GM13977 (cell line): ENCODE data around the gene SOX1.

ENCODE experiments used
- DNase-seq: peaks from one replicate; pipeline ENCODE4 v3.0.0; 2012; ENCODE audit warnings: low spot score
- in situ Hi-C: fragments of 300-500 bp; cut with MboI; formaldehyde crosslinking; loops from one replicate; pipeline ENCODE4 v1.12.0; 2022; ENCODE audit warnings: low sequenced_read_pairs, low pct_unique_long_range_greater_than_20kb, mixed read lengths, inconsistent platforms; ENCODE audit not compliant: unreplicated experiment
- TF ChIP-seq, protein P1 (sequence below): IDR thresholded peaks from 2 replicates; pipeline ENCODE4 v1.5.1; 2012; ENCODE audit warnings: mild to moderate bottlenecking, control low read depth; ENCODE audit not compliant: insufficient read depth; ENCODE audit errors: extremely low read depth, missing control alignments

The SOX1 gene

DNA sequence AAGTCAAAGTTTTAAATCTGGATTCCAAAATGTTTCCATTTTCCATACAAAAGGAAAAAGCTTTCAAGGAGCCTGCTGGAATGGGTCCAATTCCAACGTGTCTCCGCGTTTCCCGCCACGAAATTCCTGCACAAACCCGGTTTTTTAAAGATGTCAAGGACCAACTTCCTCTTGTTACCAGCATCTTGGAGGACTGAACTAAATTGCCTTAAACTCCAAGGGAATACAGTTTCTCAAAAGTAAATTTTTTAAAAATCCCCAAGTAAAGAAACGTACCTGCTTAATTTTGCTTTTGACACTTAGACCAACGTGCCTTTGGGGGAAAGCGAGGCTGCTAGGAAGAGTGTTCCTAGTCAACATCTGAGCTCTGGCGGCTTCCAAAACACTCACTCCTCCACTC, 12.3 kb upstream of the SOX1 start:
- DNase-seq, result peak; percentile 23
- in situ Hi-C loops, result no loop called here
- TF ChIP-seq, protein P1, sequence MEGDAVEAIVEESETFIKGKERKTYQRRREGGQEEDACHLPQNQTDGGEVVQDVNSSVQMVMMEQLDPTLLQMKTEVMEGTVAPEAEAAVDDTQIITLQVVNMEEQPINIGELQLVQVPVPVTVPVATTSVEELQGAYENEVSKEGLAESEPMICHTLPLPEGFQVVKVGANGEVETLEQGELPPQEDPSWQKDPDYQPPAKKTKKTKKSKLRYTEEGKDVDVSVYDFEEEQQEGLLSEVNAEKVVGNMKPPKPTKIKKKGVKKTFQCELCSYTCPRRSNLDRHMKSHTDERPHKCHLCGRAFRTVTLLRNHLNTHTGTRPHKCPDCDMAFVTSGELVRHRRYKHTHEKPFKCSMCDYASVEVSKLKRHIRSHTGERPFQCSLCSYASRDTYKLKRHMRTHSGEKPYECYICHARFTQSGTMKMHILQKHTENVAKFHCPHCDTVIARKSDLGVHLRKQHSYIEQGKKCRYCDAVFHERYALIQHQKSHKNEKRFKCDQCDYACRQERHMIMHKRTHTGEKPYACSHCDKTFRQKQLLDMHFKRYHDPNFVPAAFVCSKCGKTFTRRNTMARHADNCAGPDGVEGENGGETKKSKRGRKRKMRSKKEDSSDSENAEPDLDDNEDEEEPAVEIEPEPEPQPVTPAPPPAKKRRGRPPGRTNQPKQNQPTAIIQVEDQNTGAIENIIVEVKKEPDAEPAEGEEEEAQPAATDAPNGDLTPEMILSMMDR, result no peak

DNA sequence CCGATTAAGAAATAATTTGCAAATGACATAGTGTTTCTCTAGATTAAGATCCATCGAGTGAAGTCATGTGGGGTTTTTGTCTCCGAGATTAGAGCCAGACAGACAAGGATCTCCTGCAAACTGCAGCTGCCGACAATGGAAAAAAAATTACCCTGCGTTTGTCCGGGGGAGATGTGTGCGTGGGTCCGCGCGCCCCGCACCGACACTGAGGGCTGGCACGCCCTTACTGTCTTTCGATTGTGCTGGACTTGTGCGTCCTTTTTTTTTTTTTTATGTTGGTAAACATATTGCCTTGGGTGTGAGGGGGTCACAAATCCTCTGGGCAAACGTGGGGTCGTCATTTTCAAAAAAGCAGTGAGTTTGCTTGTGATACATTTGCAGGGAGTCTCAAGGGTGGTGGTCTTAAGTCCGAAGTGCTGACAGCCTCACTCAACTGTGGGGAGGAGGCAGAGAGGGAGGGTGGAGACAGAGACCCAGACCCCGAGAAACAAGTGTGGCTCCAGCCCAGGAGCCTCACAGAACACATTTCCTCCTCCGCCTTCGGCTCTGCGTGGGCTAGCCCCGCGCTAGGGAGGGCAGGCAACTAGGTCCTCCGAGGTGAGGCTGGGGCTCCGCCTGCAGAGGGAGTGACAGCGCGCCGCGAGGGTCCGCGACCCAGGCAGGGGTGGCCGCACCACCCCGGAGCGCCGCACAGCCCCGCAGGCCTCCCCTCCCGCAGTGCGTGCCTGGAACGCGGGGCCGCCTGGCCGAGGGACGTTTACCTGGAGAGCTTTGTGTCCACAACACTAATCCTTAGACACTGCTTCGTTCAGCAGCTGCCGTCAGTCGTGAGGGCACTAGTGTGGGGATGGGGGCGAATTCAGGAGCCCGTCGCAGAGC, 11.7 kb upstream of the SOX1 start:
- DNase-seq, result no peak
- TF ChIP-seq, protein P1, result no peak
- in situ Hi-C loops, result no loop called here

GRCh38 chr13:112055915-112056269, 11.1 kb upstream of the SOX1 start:
- no peak for DNase-seq
- in situ Hi-C loops, result no loop called here
- TF ChIP-seq, protein P1, result no peak

DNA sequence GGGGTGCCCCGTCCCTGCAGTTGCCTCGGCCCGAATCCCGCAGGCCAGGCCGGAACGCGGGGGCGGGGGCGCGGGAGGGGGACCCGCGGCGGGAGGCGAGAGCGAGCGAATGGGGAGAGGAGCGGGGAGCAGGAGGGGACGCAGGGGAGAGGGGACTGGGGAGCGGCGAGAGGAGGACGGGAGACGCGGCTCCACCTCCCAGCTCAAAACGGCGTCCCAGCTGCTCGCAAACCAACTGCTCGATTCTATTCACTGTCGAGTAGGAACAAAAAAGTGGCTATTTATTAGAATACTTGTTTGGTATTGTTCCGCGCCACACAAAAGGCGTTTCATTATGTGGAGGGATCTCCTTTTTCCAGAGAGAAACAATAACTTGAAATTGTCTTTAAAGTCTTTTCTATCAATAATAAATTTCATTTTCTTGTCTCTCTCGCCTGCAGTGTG, 10.6 kb upstream of the SOX1 start:
- DNase-seq, result peak; percentile 38
- TF ChIP-seq, protein P1, result no peak
- in situ Hi-C loops, result no loop called here

DNA sequence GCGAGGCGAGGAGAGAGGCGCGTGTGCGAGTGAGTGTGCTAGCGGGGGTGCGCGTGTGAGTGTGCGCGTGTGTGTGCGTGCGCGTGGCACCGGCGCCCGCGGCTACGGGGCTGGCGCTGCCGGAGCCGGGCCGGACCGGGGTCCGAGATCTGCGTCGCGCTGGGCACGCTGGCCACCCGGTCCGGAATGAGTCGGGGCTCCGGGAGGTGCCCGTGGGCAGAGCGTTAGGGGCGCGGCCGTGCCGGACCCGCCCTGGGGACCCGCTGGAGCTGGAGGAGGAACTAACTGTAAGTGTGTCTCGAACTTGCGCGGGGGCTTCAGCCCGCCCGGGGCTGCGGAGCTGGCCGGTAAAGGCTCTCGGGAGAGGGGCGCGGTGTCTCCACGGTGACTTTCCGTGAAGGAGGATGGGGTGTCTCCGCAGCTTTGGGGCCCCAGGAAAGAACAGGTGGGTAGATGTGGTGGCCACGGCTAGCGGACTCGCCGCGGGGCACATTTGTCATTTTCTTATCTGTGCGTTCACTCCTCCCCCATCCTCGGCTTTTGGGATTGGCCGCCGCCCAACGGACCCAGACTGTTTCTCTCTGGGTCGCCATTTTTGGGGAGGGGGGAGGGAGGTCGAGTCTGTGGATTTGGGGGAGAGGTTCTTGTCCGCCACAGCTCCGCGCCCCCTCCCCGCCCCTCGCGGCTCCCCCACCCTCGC, 10.1 kb upstream of the SOX1 start:
- DNase-seq, result peak; percentile 40
- in situ Hi-C loops, result no loop called here
- TF ChIP-seq, protein P1, result no peak

DNA sequence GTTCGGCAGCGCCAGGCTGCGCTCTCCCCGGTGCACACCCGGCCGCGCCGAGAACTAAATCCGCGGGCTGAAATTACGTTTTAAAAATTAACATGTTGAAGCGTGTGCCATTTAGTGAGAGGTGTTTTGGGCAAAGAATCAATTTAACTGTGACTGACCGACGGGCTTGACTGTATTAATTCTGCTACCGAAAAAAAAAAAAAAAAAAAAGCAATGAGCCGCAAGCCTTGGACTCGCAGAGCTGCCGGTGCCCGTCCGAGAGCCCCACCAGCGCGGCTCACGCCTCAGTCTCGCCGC, 9.6 kb upstream of the SOX1 start:
- TF ChIP-seq, protein P1, result no peak
- DNase-seq, result no peak
- in situ Hi-C loops, result no loop called here
